Measurements from ENCODE around the gene OR4D2.

The OR4D2 gene

DNA sequence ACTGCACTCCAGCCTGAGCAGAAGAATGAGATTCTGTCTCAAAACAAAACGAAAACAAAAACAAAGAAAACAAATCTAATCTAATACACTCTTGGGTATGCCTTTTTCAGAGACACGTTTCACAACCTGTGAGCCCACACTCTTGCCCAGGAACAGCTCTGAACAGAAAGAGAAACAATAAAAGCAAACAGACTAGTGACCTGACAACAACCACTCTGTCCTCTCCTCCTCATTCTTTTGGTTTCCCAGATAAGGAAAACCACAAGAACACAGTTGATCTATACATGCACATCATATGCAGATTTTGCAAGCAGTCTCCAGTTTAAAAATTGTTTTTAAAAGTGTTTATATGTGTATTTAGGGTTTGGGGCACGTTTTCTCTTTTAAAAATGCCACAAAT lies 51.0 kb downstream of the OR4D2 start:
- no peak overlapping the region for H3K4me3 ChIP-seq (ENCODE audit: low read length)
- no peak for DNase-seq (ENCODE audit: low read depth)
- TF ChIP-seq, protein P1, sequence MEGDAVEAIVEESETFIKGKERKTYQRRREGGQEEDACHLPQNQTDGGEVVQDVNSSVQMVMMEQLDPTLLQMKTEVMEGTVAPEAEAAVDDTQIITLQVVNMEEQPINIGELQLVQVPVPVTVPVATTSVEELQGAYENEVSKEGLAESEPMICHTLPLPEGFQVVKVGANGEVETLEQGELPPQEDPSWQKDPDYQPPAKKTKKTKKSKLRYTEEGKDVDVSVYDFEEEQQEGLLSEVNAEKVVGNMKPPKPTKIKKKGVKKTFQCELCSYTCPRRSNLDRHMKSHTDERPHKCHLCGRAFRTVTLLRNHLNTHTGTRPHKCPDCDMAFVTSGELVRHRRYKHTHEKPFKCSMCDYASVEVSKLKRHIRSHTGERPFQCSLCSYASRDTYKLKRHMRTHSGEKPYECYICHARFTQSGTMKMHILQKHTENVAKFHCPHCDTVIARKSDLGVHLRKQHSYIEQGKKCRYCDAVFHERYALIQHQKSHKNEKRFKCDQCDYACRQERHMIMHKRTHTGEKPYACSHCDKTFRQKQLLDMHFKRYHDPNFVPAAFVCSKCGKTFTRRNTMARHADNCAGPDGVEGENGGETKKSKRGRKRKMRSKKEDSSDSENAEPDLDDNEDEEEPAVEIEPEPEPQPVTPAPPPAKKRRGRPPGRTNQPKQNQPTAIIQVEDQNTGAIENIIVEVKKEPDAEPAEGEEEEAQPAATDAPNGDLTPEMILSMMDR (IDR thresholded peaks at IDR 0.05; ENCODE audit: insufficient read depth, low read depth, low read length, missing control alignments) = no peak

DNA sequence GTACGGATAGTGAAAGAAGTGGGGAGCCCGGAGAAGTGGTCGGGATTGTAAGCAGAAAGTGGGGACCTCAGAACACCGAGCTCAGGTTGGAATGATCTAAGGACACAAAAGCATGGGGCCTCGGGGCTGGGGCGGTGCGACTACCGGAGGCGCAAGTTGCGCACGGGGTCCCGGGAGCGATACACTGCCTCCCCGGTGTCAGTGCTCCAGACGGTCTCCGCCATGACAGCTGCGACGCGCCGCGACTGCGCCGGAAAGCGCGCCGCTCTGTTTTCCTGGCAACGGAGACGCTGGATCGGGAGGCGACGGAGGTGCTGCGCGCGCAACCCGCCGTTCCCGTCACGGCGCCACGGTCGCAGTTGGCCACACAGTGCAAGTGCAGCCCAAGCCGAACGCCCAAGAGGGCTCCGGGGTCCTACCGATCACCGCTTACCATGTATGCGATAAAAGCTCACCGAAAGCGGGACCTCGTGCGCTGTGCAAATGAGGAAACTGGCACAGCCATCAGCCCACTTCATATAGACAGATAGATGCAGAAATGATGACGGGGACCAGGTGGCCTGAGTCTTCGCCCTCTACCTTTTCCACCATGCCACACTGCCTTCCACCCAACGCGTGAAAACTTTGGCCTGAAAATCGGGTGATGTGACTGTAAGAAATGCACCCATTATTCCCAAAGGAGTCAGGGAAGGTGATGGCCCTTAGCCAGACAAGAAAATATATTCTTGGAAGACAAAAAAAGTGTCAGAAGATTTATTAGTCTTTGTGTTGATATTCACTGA lies 52.4 kb downstream of the OR4D2 start, which contains the start of gene MKS1:
MKS1 (minus strand) TSS at position 249 of the 782 bp plus-strand sequence; CDS start at position 224, 25 bp downstream.
- DNase-seq (ENCODE audit: low read depth) = peak; percentile 91
- TF ChIP-seq, protein P1 (IDR thresholded peaks at IDR 0.05; ENCODE audit: insufficient read depth, low read depth, low read length, missing control alignments) = peak; percentile 64
- peak within 1 kb of the TSS; percentile 84 for H3K4me3 ChIP-seq (ENCODE audit: low read length)

DNA sequence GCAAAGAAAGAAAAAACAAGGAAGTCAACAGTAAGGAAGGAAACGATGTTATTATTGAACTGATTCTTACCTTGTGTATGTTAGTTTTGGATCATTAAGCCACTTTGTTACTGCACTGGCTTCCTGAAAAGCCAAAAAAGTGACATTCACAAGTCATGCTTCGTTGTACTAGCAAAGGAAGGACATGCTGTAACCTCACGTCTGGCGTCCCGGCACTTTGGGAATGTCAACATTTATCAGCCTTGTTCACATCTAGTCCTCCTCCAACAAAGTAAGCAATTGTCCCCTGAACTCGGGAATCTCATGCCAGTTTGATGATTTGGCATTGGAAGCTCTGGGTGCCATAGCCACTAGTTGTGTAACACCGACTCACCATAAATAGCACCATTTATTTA lies 53.0 kb downstream of the OR4D2 start:
- H3K4me3 ChIP-seq (ENCODE audit: low read length) = peak overlapping the region; percentile 84
- DNase-seq (ENCODE audit: low read depth) = peak; percentile 22
- TF ChIP-seq, protein P1 (IDR thresholded peaks at IDR 0.05; ENCODE audit: insufficient read depth, low read depth, low read length, missing control alignments) = no peak

Measured in epithelial cell of esophagus (primary cell).